Body of pancreas (tissue), 4 donors: ENCODE measurements around the gene COG3. TPM values are rescaled to one million over a fixed set of nuclear protein-coding genes. Genes with fewer than 3 reads are reported as not detected.

ENCODE experiments used
- ATAC-seq: fragments of 150-250 bp; one replicate; pipeline ENCODE4 v1.9.1; 2016
- DNase-seq, 4 donors: peaks; one replicate each; pipeline ENCODE4 v3.0.0-alpha.2; 2019
- H3K27ac ChIP-seq, 4 donors: fragments of 200-600 bp; sonication (generic); 1 replicate in 3 of 4; 2 replicates in 1 of 4; pipeline versions ENCODE4 v1.5.1 to v1.6.1; 2016 to 2019; ENCODE audit warnings: mild to moderate bottlenecking in 1 of 4, mixed read lengths in 1 of 4, moderate library complexity in 1 of 4
- H3K27me3 ChIP-seq, 2 donors: fragments of 200-600 bp; sonication (generic); one replicate each; pipeline ENCODE4 v1.6.0; 2016; ENCODE audit warnings: mild to moderate bottlenecking in 1 of 2
- H3K36me3 ChIP-seq, 2 donors: fragments of 200-600 bp; sonication (generic); replicated peaks in 1 of 2; 2 replicates each; pipeline ENCODE4 v1.5.1; 2016; ENCODE audit warnings: low read depth in 2 of 2; ENCODE audit not compliant: insufficient read depth in 1 of 2
- H3K4me1 ChIP-seq: fragments of 200-600 bp; sonication (generic); one replicate; pipeline ENCODE4 v1.6.0; 2016
- H3K4me3 ChIP-seq, 2 donors: fragments of 200-600 bp; sonication (generic); 1 replicate in 1 of 2; 2 replicates in 1 of 2; pipeline ENCODE4 v1.5.1; 2016 to 2019
- H3K9me3 ChIP-seq, 3 donors: fragments of 200-600 bp; sonication (generic); 1 replicate in 2 of 3; 2 replicates in 1 of 3; pipeline ENCODE4 v1.5.1; 2016
- POLR2A ChIP-seq, 3 donors: fragments of 450-650 bp; IDR thresholded peaks; one replicate each; pipeline ENCODE4 v1.6.1; 2016; ENCODE audit warnings: antibody characterized with exemption in 3 of 3, mild to moderate bottlenecking in 2 of 3
- WGBS, 2 donors: methylation state at CpG; one replicate each; pipeline ENCODE4 v1.1.5; 2017; 5-methylcytosine and 5-hydroxymethylcytosine counted together
- intact Hi-C: fragments of 100-400 bp; cut with DNase I; formaldehyde crosslinking; loops from one replicate; pipeline ENCODE4 v1.15.1; 2023
- total RNA-seq, 2 donors: library from RNA; depleted of rRNA; stranded (reverse); fragments of >200 nt; gene quantifications; one replicate each; pipeline ENCODE4 v1.1.0, GENCODE V29; 2016
- TF ChIP-seq, protein P1 (sequence below), 7 experiments: fragments of 450-650 bp in 4 of 7; fragments of 200-600 bp in 3 of 7; sonication (generic) in 3 of 7; IDR thresholded peaks; one replicate each; pipeline ENCODE4 v1.5.1; 2016 to 2019; ENCODE audit warnings: antibody characterized with exemption in 7 of 7

COG3 gene
- total RNA-seq, 2 donors from 2014 or later, result 49.0 to 52.7 TPM

DNA sequence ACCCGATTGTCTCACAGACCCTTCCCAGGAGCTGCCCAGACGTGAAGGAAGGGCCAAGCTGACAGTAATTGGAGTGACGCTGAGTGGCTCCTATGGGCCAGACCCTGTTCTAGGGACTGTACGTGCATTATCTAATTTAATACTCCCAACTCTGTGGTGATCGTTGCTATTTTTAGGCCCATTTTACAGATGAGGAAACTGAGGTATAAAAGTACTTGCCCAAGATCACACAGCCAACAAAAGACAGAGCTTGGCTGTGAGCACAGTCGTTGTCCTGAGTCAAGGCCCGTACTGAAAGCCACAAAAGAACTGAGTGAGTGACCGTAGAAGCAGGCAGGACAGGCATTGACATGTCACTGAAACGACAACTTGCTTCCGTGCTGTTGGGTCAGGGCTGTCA lies 76.1 kb downstream of the COG3 start:
- Histone ChIP-seq H3K4me3 (no peak overlapping the region), H3K9me3 (no peaks in the 10 kb centered on the region), H3K27me3 (no peaks in the 10 kb centered on the region), H3K36me3 (peaks cover 0 to under 1% of the 10 kb centered on the region in 2 donors), H3K4me1 (no peaks in the 10 kb centered on the region), H3K27ac (no peak overlapping the region)
- ATAC-seq, result no peak
- TF ChIP-seq, protein P1, sequence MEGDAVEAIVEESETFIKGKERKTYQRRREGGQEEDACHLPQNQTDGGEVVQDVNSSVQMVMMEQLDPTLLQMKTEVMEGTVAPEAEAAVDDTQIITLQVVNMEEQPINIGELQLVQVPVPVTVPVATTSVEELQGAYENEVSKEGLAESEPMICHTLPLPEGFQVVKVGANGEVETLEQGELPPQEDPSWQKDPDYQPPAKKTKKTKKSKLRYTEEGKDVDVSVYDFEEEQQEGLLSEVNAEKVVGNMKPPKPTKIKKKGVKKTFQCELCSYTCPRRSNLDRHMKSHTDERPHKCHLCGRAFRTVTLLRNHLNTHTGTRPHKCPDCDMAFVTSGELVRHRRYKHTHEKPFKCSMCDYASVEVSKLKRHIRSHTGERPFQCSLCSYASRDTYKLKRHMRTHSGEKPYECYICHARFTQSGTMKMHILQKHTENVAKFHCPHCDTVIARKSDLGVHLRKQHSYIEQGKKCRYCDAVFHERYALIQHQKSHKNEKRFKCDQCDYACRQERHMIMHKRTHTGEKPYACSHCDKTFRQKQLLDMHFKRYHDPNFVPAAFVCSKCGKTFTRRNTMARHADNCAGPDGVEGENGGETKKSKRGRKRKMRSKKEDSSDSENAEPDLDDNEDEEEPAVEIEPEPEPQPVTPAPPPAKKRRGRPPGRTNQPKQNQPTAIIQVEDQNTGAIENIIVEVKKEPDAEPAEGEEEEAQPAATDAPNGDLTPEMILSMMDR (IDR thresholded peaks at IDR 0.05), result no peak
- no peak for TF ChIP-seq POLR2A (IDR thresholded peaks at IDR 0.05)
- WGBS, 2 donors, result 86 to 90% methylated on average over 10 of the region's 10 CpGs
- no peak for DNase-seq
- intact Hi-C loops, result no loop called here

DNA sequence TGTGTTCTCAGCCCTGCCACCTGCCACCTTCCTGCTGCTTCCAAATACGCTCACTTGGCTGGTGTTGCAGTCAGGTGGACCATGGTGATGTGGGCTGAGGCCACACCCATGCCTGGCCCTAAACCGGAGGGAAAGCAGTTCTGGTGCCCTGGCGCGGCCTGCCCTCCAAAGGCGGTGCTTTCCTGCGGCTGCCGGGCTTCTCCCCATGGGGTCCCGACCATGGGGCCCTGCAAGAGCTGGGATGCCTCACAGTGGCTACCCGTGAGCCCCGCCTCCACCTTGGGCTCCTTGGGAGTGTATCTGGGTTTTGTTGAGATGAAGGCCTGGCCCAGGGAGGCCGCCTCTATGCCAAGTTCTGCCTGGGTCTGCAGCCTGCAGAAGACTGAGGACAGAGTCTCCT lies 77.1 kb downstream of the COG3 start:
- TF ChIP-seq, protein P1 (IDR thresholded peaks at IDR 0.05), result no peak
- no peak for TF ChIP-seq POLR2A (IDR thresholded peaks at IDR 0.05)
- no peak for DNase-seq
- H3K36me3 ChIP-seq, result no peaks in the 10 kb centered on the region
- no peaks in the 10 kb centered on the region for H3K4me1 ChIP-seq
- no peaks in the 10 kb centered on the region for H3K27me3 ChIP-seq
- no peak overlapping the region for H3K4me3 ChIP-seq
- intact Hi-C loops, result no loop called here
- H3K27ac ChIP-seq, result no peak overlapping the region
- no peaks in the 10 kb centered on the region for H3K9me3 ChIP-seq
- no peak for ATAC-seq
- 84 to 100% methylated on average over 4 to 9 of the region's 11 CpGs for WGBS, 2 donors

- TF ChIP-seq, protein P1 (IDR thresholded peaks at IDR 0.05), result no peak
- TF ChIP-seq POLR2A (IDR thresholded peaks at IDR 0.05), result no peak
- no peak overlapping the region for H3K4me3 ChIP-seq
- H3K27ac ChIP-seq, result no peak overlapping the region
- 82 to 89% methylated on average over 8 of the region's 8 CpGs for WGBS, 2 donors
- no peaks in the 10 kb centered on the region for H3K4me1 ChIP-seq
- no peak for DNase-seq
- intact Hi-C loops, result no loop called here
- no peaks in the 10 kb centered on the region for H3K27me3 ChIP-seq
- no peaks in the 10 kb centered on the region for H3K36me3 ChIP-seq
- no peak for ATAC-seq
- no peaks in the 10 kb centered on the region for H3K9me3 ChIP-seq
These were observed 77.7 kb downstream of the COG3 start for GRCh38 chr13:45542391-45542790.

DNA sequence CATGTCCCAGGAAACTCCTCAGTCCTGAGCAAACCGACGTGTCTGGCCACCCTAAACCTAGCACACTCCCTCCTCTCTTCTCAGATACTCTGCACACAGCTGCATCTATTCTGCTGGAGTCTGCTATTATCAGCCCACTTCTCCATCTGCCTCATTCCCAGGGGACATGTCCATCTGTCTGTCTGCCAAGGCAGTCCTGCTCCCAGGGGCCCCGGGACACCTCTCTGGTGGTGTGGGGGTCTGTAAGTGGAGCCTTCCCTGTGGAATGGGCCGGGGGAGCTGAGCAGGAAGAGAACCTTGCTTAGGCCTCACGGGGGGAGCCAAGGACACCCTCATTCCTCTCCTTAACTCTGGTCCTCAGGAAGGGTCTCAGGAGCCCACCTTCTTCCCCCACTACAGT lies 78.1 kb downstream of the COG3 start:
- WGBS, 2 donors, result 81 to 86% methylated on average over 5 of the region's 5 CpGs

GRCh38 chr13:45544520-45544919 lies 79.8 kb downstream of the COG3 start:
- H3K9me3 ChIP-seq, result no peaks in the 10 kb centered on the region
- ATAC-seq (no peak), DNase-seq (no peak)
- 65 to 73% methylated on average over 2 of the region's 2 CpGs for WGBS, 2 donors
- intact Hi-C loops, result no loop called here
- H3K4me3 ChIP-seq, result no peak overlapping the region
- H3K27ac ChIP-seq, result no peak overlapping the region
- TF ChIP-seq, protein P1 (IDR thresholded peaks at IDR 0.05), result peak in 1 of 7 experiments; percentile 3
- TF ChIP-seq POLR2A (IDR thresholded peaks at IDR 0.05), result no peak
- H3K4me1 ChIP-seq, result no peaks in the 10 kb centered on the region
- H3K36me3 ChIP-seq, result no peaks in the 10 kb centered on the region
- H3K27me3 ChIP-seq, result no peaks in the 10 kb centered on the region

More for the DNA sequence above, 78.1 kb downstream of the COG3 start:
- intact Hi-C loops, result no loop called here
- H3K27ac ChIP-seq, result no peak overlapping the region
- no peak overlapping the region for H3K4me3 ChIP-seq
- H3K9me3 ChIP-seq, result no peaks in the 10 kb centered on the region
- no peaks in the 10 kb centered on the region for H3K36me3 ChIP-seq
- DNase-seq (no peak), ATAC-seq (no peak)
- TF ChIP-seq, protein P1 (IDR thresholded peaks at IDR 0.05), result no peak
- no peaks in the 10 kb centered on the region for H3K4me1 ChIP-seq
- no peaks in the 10 kb centered on the region for H3K27me3 ChIP-seq
